DMS 273 treated with DMSO at 0.1 percent for 48 hours (cell line): ENCODE data around the gene CFAP119.

ENCODE experiments used
- DNase-seq: peaks from one replicate; lab custom pipeline; 2025; lab: John Stamatoyannopoulos, UW

Gene CFAP119

DNA sequence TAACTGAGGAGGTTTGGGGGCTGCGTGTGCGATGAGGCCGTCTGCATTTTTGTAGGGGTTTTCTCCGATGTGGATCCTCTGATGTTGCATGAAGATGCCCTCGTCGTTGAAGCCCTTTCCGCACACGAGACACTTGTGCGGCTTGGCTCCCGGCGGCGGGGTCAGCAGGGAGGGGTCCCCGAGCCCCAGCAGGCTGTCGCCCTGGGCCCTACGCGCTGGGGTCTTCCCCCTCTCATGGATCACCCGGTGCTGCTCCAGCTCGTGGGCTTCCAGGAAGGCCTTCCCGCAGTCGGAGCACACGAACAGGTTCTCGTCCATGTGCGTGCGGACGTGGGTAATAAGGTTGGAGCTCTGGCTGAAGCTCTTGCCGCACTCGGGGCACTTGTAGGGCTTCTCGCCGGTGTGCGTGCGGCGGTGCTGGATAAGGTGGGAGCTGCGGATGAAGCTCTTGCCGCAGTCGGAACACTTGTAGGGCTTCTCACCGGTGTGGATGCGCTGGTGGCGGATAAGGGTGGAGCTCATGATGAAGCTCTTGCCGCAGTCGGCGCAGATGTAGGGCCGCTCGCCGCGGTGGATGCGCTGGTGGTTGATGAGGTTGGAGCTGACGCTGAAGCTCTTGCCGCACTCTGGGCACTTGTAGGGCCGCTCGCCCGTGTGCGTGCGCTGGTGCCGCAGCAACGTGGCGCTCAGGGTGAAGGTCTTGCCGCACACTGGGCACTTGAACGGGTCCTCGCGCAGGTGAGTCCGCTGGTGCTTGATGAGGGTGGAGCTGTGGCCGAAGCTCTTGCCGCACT is 20.8 kb upstream of the CFAP119 start:
- no peak for DNase-seq

DNA sequence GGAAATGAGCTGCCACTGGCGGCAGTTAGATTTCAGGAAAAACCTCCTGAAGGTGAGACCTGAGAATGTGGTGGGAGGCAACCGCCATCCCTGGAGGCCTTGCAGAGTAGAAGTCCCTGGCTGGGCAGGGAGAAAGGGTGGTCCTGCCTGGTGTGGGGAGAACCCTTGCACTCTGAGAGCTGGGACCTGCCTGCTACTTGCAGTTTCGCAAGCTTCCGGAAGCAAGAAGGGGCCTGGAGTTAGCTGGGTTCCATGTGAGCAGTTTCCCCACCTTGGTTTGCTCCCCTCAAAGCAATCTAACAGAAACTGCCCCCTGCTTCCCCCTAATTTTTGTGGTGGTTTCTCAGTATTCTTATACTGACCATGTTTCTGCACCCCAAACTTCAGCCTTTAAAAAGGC is 18.7 kb upstream of the CFAP119 start:
- DNase-seq = no peak

DNA sequence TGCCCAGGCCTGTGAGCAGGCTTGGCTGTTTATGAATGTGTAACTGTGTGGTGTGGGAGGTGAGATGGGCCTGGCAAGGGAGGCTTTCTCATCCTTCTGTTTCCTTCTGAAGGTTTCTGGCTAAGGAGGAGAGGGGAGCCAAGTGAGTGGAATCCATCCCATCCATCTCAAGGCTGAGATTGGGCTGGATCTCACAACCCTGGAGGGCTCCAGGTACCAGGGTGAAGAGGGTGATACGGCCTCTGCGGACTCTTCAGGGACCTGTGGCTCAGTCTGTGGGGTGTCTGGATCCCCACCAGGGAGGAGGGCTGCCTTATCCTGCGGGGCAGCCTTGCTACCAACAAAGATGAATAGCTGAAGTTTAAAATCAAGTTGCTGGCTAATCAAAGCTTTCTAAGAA is 18.2 kb upstream of the CFAP119 start:
- DNase-seq = no peak

DNA sequence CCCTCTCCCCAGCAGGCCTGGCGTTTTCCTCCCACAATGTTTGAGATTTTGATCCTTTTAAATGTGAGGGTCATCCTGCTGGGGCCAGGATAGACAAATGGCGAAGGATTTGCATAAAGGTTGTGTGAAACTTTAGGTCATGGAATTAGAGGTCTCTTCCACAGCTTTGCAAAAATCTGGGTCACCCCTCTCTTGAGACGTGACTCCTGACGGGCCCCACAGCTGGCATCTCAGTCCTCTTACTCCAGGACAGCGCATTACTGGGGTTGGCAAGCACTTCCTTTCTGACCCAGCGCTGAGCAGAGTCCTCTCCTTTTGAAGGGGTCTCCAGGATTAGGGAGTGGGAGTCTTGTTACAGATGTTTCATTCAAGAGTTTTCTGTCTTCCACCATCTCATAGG is 17.7 kb upstream of the CFAP119 start:
- DNase-seq = no peak

DNA sequence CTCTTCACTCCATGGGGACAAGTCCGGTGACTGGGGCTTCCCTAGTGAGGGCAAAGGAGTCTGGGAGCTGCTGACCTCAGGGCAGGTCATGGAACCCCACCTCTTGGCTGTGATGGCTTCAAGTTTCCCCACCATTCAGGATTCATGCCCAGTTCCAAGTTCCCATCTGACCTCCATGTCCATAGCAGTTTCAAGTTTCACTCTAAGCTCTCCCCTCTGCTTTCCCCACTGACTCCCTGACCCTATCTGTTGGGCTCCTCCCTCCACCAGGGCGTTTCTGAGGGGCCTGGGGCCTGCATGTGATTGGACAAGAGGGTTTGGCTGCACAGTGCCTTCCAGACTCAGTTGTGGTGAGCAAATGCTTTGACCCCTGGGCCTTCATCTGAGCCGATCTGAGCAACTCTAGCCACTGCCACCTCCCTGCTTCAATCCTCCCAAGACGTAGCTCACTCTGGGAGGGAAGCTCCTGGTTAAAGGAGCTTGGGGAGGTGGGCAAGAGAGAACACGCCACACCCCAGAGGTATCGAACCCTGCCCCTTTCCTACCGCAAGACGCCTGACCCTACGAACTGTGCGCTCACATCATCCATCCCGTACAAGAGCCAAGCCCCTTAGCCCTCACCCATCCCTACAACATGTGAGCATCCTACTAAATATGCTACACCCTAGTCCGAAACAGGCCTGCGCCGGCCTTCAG is 16.8 kb upstream of the CFAP119 start:
- no peak for DNase-seq

DNA sequence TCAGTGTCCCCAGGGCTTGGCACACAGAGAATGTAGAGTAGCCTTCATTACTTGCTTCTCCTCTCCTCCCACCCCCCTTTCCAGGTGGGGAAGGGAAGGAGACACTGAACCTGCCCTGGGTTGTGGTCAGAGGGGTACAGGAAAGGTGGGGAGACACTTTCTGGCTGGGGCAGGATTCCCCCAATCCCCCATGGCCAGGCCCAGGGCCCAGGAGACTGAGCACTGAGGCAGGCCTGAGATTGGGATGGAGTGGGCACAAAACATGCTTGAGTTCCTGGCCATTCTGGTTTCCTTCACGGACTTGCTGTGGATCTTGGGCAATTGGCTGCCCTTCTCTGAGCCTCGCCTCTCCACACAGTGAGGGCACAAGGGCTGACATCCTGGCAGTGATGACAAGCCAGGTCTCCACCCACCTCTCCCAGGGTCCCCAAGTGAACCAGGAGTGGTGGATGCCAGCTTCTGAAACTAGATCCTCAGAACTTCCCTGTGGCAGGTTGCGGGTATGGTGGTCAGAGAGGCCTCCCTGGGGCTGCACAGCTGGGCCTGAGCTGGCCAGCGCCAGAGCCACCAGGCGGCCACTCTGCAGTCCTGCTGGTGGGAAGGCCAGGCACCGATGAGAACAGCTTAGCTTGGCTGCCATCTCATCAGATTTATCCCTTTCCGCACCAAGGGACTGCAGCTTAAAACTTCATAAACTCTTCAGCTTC is 15.9 kb upstream of the CFAP119 start:
- DNase-seq = no peak

DNA sequence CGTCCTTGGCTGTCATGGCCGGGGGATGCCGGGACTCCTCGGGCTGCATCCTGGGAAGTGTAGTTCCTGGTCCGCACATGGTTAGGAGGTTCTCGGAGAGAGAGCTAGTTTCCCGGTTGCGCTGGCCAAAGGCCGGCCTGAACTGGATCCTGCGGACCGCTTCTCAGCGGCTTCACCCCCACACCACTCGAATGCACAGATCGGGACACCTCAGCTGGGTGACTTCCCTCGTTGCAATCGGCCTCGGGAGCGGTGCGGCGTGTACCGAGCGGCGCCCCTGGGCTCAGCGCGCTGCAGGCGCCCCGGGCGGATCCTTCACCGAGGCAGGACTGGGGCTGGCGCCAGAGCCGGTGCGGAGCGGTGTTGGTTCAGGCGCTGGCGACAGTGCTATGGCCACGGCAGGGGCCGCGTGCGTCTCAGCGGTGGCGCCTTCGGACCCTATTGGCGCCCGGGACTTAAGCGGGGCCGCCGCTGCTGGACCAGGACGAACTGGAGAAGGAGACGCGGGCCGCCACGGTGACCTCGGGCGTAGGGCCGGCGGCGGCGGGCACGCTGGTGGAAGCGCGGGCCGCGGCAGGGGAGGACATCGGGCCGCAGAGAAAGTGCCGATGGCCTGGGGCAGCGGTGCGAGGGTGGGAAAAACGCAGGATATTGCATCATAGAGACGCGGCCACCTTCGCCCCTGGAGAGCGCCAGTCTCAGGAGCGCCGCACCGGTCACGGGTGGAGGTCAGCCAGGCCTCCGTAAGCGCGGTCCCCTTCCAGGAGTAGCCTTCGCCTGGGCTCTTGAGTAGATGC is 13.7 kb upstream of the CFAP119 start:
- peak; percentile 60 for DNase-seq

DNA sequence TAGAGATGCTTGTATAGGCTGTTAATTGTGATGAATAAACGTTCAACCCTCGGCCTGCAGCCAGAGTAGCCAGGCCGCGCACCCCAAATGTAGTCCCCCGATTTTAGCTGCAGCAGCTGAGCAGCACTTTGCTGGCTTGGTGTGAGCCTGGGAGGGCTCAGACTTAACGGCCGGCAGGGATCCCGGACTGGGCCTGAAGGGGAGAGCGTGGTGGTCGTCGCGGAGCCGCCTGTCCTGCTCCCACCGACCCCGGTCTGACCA is 13.2 kb upstream of the CFAP119 start:
- DNase-seq = no peak

DNA sequence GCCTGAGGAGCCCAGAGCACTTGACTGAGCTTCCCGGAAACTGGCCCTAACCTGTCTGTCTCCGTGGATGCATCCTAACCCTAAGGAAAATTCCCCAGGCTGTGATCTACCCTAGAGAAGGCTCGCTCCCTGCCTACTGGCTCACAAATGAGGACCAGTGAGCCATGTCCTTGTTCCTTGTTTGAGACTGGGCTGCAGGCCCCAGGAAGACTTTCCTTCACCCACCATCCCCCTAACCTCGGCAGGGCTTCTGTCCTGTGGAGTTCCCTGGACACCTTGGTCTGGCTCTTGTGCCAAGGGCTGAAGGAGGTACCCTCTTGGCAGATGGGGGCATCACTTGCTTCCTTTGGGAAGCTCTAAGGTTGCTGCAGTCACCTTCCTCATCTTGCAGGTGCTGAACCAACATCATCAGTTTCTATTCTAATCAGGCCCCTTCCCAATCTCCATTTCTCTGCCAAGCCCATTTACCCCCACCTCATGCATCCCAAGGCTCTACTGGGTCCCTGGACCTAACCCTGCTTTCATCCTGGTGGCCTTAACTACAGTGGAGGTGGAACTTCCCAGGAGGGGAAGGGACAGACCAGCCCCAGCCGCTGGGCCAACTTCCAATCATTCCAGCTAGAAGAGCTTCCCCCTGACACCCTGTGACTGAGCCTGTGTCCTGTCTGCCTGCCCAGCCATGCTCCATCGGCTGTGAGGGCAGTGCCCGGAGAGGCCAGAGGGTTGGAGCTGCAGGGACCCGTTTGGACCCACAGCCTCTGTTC is 12.7 kb upstream of the CFAP119 start:
- no peak for DNase-seq

DNA sequence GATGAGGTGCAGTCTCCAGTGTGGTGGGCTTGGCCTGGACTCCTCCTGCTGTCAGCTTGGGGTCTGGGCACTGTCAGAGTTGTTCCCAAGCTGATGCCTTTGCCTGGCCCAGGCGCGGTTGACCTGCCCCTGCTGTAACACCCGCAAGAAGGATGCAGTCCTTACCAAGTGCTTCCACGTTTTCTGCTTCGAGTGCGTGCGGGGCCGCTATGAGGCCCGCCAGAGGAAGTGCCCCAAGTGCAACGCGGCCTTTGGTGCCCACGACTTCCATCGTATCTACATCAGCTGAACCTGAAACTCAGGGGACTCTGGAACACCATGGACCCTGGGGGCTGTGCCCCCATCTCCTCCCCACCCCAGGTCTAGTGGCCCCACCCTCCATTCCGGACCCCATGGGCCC is 12.0 kb upstream of the CFAP119 start:
- DNase-seq = no peak

DNA sequence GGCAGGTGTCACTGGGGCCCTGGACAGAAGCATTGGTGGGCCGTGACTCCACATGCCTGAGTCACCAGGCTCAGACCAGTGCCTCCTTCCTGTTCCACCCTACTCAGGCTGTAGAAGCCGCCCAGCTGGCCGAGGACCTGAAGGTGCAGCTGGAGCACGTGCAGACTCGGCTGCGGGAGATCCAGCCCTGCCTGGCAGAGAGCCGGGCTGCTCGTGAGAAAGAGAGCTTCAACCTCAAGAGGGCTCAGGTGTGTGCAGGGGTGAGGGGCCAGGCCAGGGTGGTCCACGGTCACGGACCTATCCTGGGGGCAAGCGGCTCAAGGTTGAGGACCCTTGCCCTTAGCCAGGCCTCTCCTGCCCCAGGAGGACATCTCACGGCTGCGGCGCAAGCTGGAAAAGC is 9.9 kb upstream of the CFAP119 start:
- DNase-seq = no peak

DNA sequence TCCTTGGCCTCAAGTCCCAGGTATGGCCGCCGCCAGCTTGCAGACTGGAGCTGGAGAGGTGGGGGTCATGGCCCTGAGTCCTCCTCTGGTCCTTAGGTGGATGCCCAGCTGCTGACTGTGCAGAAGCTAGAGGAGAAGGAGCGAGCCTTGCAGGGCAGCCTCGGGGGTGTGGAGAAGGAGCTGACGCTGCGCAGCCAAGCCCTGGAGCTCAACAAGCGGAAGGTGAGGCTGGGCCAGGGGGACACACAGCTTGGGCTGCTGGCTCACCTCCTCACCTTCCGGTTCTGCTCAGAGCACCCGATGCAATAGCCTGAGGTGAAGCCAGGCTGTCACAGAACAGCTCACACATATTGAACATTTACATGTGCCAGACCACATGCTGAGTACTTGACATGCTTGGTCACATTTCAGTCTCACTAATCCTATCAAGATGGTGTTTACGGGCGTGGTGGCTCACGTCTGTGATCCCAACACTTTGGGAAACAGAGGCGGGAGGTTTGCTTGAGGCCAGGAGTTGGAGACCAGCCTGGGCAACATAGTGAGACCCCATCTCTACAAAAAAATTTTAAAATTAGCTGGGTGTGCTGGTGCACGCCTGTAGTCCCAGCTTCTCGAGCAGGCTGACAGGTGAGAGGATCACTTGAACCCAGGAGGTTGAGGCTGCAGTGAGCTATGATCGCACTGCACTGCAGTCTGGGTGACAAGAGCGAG is 7.7 kb upstream of the CFAP119 start:
- DNase-seq = no peak

DNA sequence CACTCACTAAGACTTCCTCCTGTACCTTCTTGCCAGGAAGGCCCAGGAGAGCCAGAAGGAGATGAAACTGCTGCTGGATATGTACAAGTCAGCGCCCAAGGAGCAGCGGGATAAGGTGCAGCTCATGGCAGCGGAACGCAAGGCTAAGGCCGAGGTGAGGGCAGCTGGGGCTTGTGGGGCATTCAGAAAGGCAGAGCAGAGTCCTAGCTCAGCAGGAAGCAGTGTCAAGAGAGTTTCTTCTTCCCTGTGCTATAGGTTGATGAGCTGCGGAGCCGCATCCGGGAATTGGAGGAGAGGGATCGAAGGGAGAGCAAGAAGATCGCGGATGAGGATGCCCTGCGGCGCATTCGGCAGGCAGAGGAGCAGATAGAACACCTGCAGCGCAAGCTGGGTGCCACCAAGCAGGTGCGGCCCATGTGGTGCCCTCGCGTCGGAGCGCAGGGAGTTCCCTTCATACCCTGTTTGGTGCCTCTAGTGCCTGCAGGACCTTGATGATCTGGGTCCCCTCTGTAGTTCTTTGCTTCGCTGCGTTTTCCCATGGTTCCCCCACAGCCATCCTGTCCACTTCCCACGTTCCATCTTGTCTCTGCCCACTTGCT is 6.8 kb upstream of the CFAP119 start:
- DNase-seq = no peak

DNA sequence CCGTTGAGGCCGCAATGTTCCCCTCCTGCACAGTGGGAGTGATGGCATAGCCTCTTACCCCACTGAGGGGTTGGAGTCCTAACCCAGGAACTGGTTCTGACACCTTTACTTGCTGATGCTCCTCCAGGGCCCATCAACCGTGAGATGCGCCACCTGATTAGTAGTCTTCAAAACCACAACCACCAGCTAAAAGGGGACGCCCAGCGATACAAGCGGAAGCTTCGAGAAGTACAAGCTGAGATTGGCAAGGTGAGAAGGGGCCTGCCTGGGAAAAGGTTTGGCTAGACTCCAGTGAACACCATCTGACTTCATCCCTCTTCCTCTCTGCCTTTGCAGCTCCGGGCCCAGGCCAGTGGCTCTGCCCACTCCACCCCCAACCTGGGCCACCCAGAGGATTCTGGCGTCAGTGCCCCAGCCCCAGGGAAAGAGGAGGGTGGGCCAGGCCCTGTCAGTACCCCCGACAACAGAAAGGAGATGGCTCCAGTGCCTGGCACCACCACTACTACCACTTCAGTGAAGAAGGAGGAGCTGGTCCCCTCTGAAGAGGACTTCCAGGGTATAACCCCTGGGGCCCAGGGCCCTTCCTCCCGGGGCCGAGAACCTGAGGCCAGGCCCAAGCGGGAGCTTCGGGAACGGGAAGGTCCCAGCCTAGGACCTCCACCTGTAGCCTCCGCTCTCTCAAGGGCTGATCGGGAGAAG is 6.1 kb upstream of the CFAP119 start:
- no peak for DNase-seq

DNA sequence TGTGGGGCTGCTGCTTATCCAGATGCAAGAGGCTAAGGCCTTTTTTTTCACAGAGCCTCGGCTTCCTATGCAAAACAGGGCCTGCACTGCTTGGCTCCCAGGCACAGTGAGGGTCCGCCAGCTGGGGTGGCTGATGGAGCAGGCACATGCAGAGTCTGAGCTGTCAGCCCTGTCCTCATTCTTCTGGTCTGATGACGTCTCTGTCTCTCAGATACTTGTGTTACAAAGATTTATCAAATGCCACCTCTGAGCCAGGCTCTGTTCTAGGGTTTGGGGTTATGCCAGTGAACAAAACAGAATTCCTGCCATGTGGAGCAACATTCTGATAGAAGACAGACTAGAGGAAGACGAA is 5.0 kb upstream of the CFAP119 start:
- DNase-seq = no peak

DNA sequence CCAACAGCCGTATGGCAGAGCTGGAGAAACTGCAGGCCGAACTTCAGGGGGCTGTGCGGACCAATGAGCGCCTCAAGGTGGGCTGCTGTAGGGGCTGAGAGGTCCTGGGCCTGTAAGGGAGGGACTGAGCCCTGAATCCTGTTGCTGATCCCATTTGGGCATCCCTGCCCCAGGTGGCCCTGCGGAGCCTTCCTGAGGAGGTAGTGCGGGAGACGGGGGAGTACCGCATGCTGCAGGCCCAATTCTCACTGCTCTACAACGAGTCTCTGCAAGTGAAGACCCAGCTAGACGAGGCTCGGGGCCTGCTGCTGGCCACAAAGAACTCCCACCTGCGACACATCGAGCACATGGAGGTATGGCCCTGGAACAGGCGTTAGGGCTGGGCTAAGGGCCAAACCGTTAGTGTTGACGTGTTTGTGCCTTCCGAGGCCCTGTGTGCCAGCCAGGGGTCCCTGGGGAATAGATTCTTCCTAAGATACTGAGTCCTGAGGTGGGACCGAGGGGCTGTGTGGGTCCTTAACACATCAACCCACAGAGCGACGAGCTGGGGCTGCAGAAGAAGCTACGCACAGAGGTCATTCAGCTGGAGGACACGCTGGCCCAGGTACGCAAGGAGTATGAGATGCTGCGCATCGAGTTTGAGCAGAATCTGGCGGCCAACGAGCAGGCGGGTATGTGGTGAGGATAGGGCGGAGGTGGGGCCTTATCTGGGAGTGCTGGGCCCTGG is 4.5 kb upstream of the CFAP119 start:
- DNase-seq = no peak

DNA sequence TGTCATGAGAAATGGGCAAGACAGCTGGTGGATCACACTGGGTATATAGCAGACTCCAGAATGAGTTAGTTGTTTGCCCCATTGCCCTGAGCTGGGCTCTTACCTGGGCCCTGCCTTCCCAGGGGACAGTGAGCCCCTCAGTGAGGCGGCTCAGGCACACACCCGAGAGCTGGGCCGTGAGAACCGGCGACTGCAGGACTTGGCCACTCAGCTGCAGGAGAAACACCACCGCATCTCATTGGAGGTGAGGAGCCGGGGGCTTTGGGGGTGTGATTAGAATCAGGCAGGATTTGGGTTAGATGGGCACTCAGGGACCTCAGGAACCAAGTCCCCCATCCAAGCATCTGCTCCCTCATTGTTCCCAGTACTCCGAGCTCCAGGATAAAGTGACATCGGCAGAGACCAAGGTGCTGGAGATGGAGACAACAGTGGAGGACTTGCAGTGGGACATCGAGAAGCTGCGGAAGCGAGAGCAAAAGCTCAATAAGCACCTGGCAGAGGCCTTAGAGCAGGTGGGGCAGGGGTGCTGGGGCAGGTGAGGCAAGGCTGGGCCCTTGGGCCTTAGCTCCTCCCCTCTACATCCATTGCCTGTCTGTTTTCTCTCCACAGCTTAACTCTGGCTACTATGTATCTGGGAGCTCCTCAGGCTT is 3.1 kb upstream of the CFAP119 start:
- no peak for DNase-seq

DNA sequence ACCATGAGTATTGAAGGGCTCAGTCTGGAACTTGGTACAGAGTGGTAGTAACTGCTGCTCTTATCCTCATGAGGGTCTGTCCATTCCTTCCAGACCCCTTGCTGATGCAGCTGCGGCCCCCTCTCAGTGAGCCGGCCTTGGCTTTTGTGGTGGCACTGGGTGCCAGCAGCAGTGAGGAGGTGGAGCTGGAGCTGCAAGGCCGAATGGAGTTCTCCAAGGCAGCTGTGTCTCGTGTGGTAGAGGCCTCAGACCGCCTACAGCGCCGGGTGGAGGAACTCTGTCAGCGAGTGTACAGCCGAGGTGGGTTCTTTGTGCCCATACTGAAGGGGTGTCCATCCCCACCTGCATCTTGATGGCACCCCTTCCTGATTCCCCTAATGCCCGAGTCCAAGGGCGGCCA is 2.2 kb upstream of the CFAP119 start:
- DNase-seq = no peak
